Sigmoid colon (tissue), 4 donors: Measurements from ENCODE around the gene CCL1.

Experiments used
- CTCF ChIP-seq, 4 experiments: fragments of 450-650 bp in 3 of 4; fragments of 200-600 bp in 1 of 4; IDR thresholded peaks; one replicate each; pipeline ENCODE4 v1.5.1; 2016 to 2019; ENCODE audit warnings: antibody characterized with exemption in 4 of 4, mild to moderate bottlenecking in 3 of 4, moderate library complexity in 2 of 4
- EP300 ChIP-seq, 4 donors: sonication (generic); formaldehyde crosslinking; IDR thresholded peaks; one replicate each; pipeline ENCODE4 v1.6.1; 2017; ENCODE audit warnings: antibody characterized with exemption in 4 of 4
- POLR2A ChIP-seq, 2 donors: fragments of 450-650 bp; IDR thresholded peaks; one replicate each; pipeline ENCODE4 v1.6.1; 2016; ENCODE audit warnings: antibody characterized with exemption in 2 of 2, mild to moderate bottlenecking in 2 of 2, moderate library complexity in 2 of 2
- POLR2AphosphoS5 ChIP-seq, 4 donors: sonication (generic); formaldehyde crosslinking; IDR thresholded peaks; one replicate each; pipeline ENCODE4 v1.6.1; 2017; ENCODE audit warnings: antibody characterized with exemption in 4 of 4

- no peak for TF ChIP-seq CTCF (IDR thresholded peaks at IDR 0.05)
- no peak for TF ChIP-seq POLR2AphosphoS5 (IDR thresholded peaks at IDR 0.05)
- TF ChIP-seq POLR2A (IDR thresholded peaks at IDR 0.05): no peak
- TF ChIP-seq EP300 (IDR thresholded peaks at IDR 0.05): no peak
These were observed 28.2 kb upstream of the CCL1 start for GRCh38 chr17:34391241-34391640.
